Muscle of arm (tissue), 12 donors: Measurements from ENCODE around the gene PRKAG2. TPM values are rescaled to one million over a fixed set of nuclear protein-coding genes. Genes with fewer than 3 reads are reported as not detected.
"Not testable (repeated sequence)": the region's sequence is repeated elsewhere in the genome, so short reads cannot be mapped to it uniquely, and the experiment has no call there.

Source experiments
- DNase-seq: peaks from one replicate; pipeline ENCODE4 v3.0.0-alpha.2; 2013
- polyA plus RNA-seq, 12 donors: library from polyadenylated mRNA; unstranded; fragments of 120-200 nt; gene quantifications; one replicate each; pipeline ENCODE4 v1.2.1, GENCODE V29; 2013; ENCODE audit not compliant: insufficient read length in 12 of 12

Gene PRKAG2
- polyA plus RNA-seq, 12 donors = 9.8 to 21.3 (median 14.0) TPM; not detected in 1

DNA sequence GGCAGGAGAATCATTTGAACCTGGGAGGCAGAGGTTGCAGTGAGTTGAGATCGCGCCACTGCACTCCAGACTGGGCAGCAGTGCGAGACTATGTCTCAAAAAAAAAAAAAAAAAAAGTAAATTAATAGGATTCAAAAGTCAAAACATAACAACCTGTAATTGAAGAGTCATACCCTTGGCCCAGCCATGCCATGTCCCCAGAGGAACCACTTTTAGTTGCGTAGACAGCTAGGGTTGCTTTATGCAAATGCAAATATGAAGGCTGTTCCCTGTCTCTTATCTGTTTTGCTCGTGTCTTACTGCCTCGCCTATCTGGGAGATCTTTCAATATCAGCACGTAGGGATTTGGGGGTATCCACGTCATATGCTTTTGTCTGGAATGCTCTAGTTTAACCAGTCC is 73.1 kb downstream of the PRKAG2 start:
- no peak for DNase-seq

DNA sequence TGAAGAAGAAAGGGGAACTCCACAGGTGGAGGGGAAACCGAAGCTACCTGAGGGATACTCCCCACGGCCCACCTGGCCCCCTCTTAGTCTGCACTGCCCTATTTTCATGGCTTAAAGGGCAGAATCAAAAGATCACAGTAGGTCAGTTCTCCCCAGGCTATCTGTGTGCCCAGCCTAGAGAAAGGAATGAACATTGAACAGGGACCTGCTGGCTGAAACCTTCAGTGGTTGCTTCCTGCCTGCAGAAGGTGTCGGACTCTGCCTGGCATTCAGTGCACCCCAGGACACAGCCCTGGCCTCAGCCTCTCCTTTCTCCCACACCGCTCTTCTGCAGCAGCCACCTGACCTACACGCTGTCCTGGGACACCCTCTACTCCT is 74.5 kb downstream of the PRKAG2 start:
- DNase-seq = no peak

DNA sequence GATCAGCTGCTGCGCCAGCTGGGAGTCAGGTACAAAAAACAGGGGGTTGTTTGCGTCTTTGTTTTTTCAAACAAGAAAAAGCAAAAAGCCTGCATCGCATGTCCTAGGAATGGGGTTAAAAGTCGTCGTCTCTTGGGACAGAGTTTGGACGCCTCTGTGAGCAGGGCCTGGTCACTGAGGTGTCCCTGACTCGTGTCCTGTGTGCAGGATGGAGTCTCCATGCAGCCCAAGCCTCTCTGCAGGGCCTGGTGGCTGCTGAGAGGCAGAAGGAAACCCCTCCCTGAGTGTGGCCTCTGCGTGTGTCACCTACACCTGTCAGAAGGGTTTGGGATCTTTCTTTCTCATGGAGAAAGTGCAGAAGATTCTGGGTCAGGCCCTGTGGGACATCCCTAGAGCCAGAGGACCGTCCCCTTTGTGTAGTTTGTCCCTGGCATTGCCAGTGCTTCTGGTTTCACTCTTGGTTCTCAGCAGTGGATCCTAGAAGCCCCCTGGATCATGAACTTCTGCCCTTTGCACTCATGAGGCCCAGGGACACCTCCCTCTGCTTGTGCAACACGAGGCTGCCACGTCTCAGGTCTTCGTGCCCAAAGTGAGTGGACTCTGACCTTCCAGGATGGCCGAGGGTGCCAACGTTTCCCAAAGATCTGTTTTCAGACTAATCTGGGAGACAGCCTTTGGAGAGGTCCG is 75.0 kb downstream of the PRKAG2 start:
- DNase-seq = no peak

DNA sequence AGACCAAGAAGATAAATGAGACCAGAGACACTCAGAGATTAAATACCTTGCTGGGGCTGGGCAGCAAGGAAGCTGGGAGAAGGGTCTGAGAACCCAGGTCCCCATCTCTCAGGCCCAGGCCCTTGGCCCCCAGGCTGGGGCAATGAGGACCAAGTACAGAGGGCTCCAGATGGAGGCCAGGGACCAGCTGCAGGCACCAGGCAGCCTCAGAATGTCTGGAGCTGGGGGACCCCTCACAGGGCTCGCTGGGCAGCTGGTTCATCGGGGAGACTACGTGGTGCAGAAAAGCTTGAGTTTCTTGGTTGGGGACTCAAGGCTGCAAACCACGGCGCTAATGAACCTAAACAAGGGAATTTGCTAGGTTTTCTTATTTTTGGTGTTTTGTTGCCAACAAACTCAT is 75.6 kb downstream of the PRKAG2 start:
- DNase-seq = no peak

DNA sequence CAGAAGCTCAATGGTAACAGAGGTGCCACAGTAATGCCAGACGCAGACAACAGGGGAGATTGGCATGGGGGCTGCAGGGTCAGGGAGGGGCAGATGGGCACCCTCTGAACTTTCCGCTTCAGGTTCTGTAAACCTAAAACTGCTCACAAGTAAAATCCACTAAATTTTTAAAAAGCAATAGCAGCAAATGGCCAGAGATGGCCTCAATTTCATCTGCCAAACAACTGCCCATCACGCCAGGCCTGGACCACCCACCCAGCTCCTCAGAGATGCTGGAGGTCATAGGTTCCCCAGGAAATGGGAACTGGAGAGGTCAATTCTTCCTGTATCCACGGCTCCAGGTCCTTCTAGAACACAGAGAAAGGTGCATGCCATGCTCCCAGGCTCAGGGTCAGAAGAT is 76.1 kb downstream of the PRKAG2 start:
- DNase-seq = no peak

DNA sequence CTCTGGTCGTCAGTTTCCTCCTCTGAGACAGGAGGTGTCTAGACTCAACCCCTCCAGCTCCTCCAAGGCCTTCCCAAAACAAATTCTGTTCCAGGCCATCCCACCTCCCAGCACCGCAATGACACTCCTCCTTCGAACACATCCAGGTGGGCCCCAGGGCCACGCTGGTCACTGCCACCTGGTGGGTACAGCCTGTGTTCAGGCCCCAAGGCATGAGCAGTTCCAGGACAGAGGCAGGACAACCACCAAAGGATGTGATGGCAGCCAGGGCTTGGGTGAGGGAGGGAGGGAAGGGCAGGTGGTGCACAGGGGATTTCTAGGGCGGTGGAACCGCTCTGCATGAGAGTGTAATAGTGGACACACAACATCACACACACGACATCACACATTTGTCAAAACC is 76.5 kb downstream of the PRKAG2 start:
- DNase-seq = no peak

DNA sequence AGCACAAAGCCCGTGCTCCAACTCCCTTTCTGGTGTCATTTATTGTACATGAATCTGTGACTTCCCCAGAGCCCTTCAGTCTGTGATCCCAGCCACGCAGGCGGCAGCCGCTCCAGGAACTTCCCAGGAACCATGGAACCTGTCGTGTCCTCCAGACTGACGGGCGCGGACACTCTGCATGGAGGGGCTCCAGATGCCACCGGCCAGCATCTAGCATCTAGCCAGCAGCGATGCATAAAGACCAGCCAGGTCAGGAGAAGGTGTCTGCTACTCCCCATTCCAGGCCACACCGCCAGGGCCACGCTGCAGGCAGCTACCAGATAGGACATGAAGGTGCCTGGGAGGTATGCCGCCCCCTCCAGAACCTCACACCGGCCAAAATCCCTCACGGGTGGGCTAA is 77.4 kb downstream of the PRKAG2 start:
- no peak for DNase-seq

DNA sequence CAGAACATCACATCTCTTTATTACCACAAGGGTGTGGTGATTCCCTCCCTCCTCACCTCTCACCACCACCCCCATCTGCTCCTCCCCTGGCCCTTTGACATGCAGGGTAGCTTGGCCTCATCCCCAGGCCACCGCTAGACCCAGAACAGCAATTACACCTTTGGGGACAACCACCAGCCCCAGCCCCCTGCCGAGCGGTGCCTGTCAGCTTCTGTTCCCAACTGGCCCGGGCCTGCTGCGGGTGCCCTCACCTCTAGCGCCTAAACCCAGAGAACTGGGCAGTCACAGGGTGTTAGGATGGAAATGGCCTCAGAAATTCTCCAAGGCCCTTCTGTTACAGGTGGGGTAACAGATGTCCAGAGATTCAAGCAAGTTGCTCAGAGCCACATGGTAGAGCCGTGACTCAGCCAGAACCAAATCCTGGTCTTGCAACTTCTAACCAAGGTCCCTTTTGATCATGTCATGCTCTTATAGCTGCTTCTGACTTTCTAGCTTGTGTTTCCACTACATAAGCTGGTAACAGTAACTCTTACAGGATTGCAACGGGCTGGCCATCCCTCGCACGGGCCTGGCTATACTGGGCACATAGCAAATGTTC is 78.0 kb downstream of the PRKAG2 start:
- DNase-seq = no peak

DNA sequence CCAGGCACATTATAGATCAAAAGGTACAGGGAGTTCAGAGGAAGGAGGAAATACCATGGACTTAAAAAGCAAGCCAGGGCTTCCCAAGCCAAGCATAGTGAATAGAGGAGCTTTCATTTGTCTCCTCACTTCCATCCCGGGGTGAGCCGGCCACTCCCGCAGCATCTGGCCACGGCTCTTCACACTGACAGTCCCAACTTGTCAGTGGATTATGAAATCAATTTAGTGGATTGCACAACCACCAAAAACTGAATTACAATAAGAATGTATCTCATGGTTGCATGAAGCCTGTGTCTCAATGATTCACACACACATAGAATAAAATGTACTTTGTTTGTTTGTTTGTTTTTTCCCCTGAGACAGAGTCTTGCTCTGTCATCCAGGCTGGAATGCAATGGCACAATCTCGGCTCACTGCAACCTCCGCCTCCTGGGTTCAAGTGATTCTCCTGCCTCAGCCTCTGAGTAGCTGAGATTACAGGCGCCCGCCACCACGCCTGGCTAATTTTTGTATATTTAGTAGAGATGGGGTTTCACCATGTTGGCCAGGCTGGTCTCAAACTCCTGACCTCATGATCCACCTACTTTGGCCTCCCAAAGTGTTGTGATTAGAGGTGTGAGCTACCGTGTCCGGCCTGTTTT is 79.1 kb downstream of the PRKAG2 start:
- DNase-seq = not testable (repeated sequence)

DNA sequence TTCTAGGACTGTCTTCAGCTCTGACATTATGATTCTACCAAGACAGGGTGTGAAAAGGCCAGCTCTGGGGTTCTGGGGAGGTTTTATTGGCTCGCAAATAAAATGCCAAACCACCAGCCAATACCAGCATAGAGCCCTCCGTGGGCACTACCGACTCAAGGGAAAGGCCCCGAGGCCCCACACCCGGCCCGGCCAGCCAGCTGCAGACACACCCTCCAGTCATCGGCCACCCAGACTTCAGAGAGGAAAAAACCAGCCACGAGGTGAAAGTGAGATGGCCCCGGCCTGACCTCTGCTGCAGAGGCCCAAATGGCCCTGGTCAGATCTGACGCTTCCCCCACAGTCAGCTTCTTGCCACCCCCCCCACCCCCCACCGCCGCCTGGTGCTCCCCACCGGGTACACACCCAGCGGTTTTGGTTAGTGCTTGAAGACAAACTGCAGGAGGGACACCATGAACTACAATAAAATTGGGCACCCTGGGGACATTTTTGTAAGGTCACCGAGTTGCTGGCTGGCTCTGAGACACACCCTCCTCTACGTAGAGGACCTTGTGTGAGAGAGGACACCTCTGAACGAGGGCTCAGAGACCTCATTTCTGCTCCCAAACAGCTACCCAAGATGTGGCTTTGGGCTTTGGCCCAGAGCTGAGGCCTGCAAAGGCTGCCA is 79.9 kb downstream of the PRKAG2 start:
- DNase-seq = no peak

DNA sequence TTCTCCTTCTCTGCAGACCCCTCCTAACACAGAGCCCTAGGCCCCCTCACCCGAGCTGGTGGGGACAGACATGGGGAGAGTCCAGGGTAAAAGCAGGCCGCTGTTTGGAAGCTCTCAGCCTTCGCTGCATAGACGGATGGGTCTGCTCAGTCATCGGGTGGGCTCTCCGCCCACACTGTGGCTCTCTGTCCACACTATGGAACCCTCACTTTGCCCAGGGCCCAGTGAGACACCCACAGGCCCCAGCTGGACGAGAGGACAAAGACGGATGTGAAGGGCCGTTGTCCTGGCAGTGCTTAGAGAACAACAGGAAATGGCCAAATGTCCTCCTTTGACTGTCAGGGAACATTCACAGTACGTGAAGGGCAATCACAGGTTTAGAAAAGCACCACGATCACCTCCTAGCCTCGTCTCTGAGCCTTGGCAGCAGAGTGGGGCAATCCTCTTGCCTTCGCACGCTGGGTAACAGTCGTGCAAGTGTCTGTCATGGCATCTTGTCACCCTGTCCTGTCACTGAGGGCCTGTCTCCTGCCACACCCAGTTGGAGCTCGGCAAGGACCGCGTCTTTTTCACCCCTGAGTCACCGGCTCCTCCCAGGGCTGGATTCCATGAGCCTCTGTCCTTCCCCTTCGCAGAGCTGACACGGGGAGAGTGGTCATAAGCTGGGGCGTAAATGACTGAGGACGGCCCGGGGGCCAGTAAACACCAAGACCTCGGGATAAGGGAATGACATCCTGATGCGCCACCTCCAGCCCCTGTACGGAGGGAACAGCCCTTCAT is 80.6 kb downstream of the PRKAG2 start:
- DNase-seq = no peak

DNA sequence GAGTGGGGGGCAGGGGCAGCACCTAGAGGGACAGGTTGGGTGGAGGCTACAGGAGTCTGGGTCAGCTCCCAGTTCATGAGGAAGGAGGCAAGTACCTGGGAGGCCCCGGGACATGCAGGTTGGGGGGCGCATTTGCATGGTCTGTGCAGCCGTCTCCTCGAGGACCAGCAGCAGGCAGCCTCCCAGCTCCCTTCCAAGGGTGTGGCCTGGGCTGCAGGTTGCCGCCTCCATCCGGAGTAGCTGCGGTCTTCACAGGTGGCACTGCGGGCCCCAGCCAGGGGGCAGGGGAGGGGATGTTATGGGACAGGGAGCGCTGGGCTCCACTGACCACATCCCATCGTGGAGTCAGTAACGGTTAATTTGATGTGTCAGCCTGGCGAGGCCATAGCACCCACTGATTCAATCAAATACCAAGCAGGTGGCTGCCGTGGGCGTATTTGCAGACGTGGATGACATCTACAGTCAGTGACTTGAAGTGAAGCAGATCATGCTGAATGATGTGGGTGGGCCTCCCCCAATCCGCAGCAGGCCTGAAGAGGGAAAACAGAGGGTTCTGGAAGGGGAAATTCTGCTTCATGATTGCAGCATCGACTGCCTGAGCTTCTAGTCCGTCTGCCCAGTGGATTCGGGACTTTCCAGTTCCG is 81.6 kb downstream of the PRKAG2 start:
- no peak for DNase-seq

DNA sequence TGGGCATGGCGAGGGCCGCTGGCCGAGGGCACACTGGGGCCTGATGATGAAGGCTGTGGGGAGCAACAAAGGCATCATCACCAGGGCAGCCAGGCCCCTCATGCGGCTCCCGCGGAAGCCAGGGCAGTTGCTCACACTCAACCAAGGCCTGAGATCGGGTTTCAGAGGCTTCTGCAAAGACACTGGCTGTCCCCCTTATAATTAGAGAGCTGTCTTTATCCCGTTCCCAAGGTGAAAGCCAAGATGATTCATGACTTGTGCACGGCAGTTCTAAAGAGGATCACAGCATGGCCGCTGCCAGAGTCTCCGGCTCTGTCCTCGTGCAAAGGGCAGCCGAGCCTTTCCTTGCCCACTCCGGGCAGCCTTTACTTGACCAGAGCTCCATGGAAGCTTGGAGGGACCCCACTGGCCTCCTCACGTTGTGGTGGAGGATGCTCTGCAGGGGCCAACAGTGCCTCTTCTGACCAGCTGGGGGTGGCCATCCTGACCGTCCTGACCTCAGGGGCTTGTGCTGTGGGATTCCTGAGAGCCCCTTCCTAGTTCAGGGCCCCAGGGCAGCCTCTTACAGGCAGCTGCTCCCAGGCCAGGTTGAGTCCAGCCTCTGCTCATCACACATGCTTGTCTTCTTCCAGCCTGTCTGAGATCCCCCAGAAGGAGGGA is 82.3 kb downstream of the PRKAG2 start:
- no peak for DNase-seq

DNA sequence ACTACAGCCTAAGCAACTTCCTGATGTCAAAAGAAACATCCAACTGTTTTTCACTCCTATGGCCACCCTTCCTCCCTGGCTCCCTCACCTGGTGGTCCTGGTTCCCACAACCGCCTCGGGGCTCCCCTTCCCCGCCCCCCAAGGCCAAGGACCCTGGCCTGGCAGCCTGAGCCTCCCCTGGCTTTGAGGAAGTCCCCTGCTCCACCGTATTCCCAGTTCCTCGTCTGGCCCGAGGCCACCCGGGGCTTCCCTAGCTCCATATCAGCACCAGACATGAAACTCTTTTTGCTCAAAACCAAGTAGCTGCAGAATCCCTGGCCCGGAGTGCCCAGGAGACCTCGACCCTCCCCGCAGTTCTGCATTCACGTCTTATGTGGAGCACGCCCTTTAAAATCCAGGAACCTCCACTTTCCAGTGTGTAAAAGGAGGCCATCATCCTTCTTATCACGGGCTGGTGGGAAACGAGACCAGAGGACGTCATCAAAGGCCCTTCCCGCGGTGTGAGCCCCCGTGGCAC is 82.9 kb downstream of the PRKAG2 start:
- DNase-seq = no peak

DNA sequence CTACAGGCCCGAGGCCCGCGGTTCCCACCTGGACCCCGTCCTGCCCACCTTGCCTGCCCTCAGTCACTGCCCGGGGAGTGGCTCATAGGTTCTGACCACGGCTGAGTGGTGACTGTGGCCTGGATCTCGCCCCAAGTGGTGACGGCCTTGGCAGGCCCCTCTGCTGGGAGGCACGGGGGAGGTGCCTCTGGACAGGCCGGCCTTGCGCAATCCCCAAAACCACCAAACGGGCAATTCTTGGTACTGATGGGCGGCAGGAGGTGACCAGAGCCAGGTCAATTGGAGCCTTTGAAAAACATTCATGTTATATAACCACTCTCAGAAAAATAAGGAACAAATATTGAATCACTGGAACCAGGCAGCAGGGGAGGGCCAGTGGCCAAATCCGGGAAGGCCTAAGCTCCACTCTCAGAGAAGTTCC is 83.4 kb downstream of the PRKAG2 start:
- no peak for DNase-seq

DNA sequence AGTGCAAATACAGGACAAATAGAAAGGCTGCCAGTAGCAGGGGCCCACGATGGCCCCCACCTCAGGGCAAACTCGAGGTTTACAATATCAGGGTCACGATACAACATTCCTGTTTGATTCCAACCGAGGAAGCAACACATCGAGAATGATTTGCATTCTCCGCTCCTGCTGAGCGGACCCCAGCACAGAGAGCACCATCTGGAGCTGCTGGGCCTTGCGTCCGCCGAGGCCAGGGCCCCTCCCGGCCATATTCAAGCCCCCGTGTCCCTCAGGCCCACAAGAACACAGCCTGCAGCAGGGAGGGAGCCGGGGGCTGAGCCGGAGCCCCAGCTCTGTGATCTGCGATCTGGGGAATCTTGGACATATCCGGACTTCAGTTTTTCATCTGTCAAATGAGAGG is 84.3 kb downstream of the PRKAG2 start:
- DNase-seq = no peak

DNA sequence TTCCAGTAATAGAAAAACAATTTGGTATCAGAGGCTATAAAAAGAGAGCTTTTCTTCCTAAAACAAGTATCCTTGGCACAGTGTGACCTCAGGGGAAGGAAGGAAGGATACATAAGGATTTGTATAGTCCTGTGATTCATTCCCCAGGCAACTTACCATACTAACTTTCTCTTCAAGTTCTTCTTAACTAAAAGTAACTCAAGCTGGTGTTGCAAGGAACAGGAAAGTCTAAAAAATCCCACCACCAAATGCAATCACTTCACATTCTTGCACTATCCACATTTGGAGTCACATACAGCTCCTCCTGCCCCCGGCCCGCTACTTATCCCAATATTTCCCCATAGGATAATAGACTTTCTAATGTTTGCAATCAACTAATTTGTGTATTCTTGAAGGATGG is 84.8 kb downstream of the PRKAG2 start:
- DNase-seq = no peak

DNA sequence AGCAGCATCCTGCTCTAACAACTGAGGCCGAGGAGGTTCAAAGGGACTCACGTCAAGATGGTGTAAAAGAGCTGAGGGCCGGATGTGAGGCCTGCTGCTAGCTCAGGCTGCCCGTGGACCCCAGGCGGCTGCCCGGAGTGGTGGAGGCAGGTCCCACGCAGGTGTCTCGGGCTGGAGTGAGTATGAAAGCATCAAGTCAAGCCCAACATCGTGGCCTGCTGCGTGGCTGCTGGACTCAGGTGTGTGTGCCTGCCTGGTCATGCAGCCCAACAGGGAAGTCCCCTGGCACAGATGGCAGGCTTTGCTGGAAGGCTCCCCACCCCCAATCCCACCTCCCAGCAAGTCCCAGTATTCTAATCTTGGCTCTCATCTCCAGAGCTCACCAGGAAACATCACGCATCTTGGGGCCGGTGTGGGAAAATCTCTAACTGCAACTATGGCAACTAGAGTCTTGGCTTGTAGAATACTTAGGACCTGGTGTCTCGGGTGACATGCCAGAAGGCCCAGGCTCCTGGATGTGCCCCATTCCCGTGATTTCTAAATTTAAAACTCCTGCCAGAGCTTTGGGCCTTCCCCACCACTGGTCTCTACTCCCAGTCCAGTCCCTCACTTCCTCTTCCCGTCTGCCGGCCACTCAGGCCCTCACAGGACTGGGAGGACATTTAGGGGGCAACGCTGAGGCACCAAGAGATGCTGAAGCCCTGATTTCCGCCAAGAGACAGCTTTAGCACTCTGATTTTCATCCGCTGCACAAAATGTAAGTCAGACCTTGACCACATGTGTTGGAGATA is 85.9 kb downstream of the PRKAG2 start:
- no peak for DNase-seq

DNA sequence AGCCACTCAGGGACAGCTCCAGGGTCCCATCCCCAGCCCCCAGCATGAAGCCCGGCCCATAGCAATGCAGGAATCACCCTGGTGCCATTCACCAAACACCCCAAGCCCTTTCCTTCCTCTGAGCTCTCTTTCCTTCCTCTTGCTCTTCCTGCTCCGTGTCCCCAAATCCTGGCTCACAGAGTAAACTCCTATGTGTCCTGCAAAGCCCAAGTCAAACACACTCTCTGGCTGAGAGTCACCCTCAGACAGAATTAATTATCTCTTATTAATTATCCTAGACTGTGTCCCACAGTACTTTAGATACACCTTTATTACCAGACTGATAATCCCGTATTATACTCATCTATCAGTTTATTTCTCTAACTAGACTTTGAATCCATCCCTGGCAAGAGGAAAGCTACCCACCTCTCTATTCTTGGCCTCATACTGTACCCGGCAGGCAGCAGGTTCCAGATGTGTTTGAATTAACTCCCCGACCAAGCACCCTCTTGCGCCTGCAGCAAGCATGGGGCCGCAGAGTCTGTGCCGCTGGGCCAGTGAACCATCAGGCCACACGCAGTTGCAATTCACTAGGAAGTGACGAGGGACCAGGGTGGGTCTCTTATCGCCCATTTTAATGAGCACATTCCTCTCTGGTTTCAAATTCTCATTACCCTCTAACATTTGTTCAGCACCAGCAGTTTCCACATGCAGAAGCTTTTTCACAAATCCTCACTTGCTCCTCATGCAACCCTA is 86.7 kb downstream of the PRKAG2 start:
- no peak for DNase-seq
